Activated CD4-positive, CD25-positive, alpha-beta regulatory T cell (primary cell): ENCODE measurements around the gene OR2B3.
"Not testable (repeated sequence)": the region's sequence is repeated elsewhere in the genome, so short reads cannot be mapped to it uniquely, and the experiment has no call there.

ENCODE experiments used
- DNase-seq, 4 experiments: peaks; one replicate each; lab custom pipeline; 2025; lab: John Stamatoyannopoulos, UW

OR2B3 gene

GRCh38 chr6:29087213-29087612, at the start of gene OR2B3:
Gene OR2B3 (minus strand): TSS chr6:29087313. CDS start chr6:29087248, 65 bp downstream.
- DNase-seq: no peak

- no peak for DNase-seq
Measured at GRCh38 chr6:29131691-29132090, 44.6 kb upstream of the OR2B3 start.

- DNase-seq: no peak
Measured at GRCh38 chr6:29130644-29131043, 43.5 kb upstream of the OR2B3 start.

GRCh38 chr6:29129326-29130012, 42.4 kb upstream of the OR2B3 start:
- DNase-seq: no peak

GRCh38 chr6:29114964-29115363, 27.9 kb upstream of the OR2B3 start:
- DNase-seq: not testable (repeated sequence)

- DNase-seq: no peak
Measured at GRCh38 chr6:29112135-29112534, 25.0 kb upstream of the OR2B3 start.

GRCh38 chr6:29107758-29108157, 20.6 kb upstream of the OR2B3 start, which contains the start of gene OR2J3:
Gene OR2J3 (plus strand): TSS chr6:29108058. CDS start chr6:29111891, 3,833 bp downstream.
- no peak for DNase-seq

- no peak for DNase-seq
Measured at GRCh38 chr6:29099190-29099589, 12.1 kb upstream of the OR2B3 start, which contains the start of gene OR2J1. Gene OR2J1 (plus strand): TSS chr6:29099490. CDS start chr6:29100943, 1,453 bp downstream.

- no peak for DNase-seq
Measured at GRCh38 chr6:29097803-29098202, 10.7 kb upstream of the OR2B3 start.

GRCh38 chr6:29092957-29093356, 5.8 kb upstream of the OR2B3 start:
- DNase-seq: no peak

GRCh38 chr6:29082457-29082856, 4.7 kb downstream of the OR2B3 start:
- DNase-seq: no peak

GRCh38 chr6:29081312-29081711, 5.8 kb downstream of the OR2B3 start:
- DNase-seq: no peak

- no peak for DNase-seq
Measured at GRCh38 chr6:29079203-29079602, 7.9 kb downstream of the OR2B3 start.

GRCh38 chr6:29071831-29072723, 15.0 kb downstream of the OR2B3 start:
- no peak for DNase-seq

- DNase-seq: no peak
Measured at GRCh38 chr6:29051680-29052079, 35.4 kb downstream of the OR2B3 start.

- no peak for DNase-seq
Measured at GRCh38 chr6:29045075-29045474, 42.0 kb downstream of the OR2B3 start, which contains the start of gene OR2W1. Gene OR2W1 (minus strand): TSS chr6:29045175. CDS start chr6:29045175, 0 bp downstream.
